GM19035 (cell line): ENCODE results near the gene C1orf115.
"Not testable (repeated sequence)": the region's sequence is repeated elsewhere in the genome, so short reads cannot be mapped to it uniquely, and the experiment has no call there.

Source experiments
- ATAC-seq: cut with Tn5 transposase; IDR thresholded peaks from one replicate; pipeline ENCODE4 v1.9.1; 2021; ENCODE audit not compliant: unreplicated experiment

C1orf115 gene

DNA sequence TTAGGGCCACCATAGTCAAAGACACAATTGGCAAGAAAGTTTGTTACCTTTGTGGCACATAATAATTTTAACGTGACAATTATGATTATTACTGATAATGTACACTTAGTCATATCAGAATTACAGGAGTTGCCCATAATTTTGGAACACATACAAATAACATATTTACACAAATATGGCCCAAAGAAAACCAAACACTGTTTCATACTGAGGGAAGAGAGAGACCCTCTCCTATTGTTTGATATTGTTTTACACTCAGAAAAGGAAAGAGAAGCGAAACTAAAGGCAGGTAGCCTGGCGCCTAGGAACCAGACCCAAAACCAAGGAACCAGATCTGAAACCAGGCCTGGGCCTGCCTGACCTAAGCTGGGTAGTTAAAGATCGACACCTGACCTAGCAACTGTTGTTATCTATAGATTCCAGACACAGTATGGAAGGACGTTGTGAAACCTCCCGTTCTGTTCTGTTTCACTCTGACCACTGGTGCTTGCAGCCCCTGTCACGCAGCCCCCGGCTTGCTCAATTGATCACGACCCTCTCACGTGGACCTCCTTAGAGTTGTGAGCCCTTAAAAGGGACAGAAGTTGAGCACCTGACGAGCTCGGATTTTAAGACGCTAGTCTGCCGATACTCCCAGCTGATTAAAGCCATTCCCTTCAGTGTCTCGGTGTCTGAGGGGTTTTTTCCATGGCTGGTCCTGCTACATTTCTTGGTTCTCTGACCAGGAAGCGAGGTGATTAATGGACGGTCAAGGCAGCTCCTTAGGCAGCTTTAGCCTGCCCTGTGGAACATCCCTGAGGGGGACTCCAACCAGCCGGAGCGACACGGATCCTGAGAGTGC, 27.9 kb downstream of the C1orf115 start:
- no peak for ATAC-seq

DNA sequence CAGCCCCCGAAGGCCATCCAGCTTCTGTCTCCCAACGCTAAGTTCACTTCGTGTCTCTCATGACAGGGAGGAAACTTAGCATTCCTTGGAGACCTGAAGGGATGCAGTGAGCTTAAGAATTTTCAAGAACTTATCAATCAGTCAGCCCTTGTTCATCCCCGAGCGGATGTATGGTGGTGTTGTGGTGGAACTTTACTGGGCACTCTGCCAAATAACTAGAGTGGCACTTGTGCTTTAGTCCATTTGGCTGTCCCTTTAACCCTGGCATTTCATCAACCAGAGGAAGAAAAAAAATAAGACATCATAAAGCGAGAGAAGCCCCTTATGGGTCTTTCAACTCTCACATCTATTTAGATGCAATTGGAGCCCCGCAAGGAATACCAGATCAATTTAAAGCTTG, 31.1 kb downstream of the C1orf115 start:
- not testable (repeated sequence) for ATAC-seq

DNA sequence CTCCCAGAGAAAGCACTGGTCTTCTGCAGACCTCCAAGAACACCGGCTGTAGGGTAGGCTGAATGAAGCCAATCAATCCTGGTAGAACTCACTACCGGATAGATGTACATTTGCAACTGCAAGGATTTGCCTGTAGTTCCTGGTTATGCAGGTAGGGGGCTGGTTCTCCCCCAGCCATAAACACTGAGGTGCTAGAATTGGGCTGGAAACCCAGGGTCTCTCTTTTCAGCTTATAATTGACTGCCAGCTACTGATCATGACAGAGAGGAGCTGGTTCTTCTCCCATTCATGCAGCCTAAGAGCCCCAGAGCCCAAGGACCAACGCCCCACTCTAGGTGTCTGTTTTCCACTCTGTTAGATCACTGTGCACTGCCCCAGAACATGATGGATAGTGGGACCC, 36.5 kb downstream of the C1orf115 start:
- no peak for ATAC-seq

DNA sequence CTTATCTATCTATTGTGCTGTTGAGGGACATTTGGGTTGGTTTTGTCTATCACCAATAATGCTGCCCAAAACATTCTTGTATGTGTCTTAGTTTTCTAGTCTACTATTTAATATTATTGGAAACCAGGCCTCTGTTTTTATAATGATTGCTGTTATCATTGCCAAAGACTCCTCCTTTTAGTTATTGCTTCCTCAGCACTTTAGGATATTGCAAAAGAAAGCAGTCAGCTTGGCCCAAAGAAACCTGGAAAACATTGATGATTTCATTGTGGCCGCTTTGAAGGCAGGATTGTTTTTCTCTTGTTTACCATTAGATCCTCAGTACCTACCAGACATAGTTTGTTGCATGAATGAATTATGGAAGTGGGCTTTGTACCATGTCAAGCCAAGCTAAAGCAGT, 37.4 kb downstream of the C1orf115 start:
- ATAC-seq = no peak

DNA sequence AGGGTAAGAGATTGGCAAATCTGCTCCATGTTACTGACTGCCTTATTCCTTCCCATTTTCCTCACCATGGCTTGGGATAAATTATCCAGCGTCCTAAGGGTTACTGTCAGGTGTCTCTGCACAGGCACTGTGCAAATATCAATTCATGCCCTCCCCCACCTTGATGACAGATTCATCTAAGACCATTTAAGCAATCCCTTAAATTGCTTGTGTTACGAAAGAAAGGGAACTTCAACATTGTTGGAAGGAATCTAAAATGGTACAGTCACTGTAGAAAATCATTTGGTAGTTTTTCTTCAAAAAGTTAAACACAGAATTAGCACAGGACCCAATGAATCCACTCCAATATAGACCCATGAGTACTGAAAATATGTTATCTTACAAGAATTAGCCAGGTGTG, 40.3 kb downstream of the C1orf115 start:
- no peak for ATAC-seq

DNA sequence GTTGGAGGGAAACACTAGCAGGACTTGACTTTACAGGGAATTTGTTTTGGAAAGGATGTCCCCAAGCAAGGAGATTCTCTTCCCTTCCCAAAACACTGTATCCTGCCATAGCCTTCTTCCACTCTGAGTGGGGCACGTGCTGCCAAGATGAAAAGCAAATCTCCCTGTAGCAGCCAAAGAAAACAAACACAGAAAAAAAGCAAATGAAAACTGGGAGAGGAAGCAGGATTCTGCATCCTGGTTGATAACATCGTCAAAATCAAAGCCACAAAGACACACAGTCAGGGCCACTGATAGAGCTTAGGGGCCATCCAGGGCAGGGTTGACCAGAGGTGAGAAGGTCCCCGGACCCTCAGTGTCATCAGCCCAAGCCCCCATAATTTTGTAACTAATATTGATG, 42.0 kb downstream of the C1orf115 start:
- no peak for ATAC-seq

DNA sequence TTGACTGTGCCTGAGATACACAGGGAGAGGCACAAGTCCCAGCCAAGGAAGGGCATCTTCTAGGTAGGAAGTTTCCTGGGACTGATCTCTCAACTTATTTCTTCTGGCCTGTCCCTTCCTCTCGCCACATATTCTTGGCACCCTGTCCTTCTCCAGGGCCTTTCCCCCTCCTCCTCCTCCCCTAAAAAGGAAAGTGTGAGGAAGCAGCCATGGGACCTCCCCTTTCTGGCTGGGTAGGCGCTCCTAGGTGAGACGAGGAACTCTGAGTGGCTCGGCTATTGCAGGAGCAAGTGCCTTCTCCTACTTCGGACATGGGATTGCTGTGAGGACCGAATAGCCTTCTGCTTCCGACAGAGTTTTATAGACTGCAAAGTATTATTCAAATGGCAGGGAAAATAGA, 42.5 kb downstream of the C1orf115 start:
- no peak for ATAC-seq

DNA sequence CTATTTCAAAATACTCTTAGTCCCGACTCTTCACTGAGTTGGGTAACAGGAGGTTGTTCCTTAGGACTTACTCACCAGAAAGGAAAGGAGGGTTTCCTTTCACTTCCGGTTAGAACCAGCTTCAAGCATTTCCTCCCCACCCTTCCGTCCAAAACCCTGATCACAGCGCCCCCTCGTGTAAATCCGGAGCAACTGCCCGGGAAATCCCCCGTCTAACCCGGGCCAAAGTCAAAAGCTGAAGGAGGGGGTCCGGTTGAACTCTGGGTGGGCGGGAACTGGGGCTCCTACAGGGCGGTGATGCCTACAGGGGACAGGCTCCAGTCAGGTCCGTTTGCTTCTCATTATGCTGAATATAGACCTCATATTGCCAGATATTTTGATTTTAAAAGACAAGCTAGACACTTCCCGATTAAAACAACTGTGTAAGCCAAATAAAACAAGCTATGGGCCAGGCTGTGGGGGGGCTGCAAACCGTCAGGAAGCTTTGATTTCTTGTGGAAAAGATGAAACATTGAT, 43.0 kb downstream of the C1orf115 start:
- ATAC-seq = peak; percentile 92

DNA sequence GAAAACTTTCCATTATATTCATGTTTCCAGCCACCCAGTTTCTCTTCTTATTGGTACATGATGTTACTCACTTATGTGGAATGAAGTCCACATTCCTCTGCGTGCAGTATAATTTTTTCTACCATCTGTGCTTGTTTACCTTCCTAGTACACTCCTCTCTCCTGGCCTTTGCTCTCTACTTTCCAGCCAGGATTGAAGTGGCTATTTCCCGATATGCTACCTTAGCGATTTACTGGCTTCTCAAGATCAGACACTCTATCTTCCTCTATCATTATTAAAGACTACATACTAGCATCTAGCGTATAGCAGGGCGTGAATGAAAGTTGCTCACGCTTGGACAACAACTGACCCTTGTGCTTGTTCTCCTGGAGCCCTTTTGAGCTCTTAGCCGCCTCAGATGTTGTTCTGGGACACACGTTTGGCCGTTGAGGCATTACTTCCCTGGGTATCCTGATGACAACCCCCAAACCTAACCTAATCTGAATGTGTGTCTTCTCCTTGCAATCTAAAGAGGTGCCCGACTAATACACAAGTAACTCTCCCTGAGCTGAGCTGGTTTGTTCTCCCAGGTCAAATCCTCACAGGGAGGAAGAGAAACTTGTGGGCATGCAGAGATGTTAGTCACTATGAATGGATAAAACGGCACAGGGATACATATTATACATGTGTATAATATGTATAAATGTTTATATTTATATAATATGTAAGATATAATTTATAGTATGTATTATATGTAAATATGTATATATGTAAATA, 44.6 kb downstream of the C1orf115 start:
- no peak for ATAC-seq

DNA sequence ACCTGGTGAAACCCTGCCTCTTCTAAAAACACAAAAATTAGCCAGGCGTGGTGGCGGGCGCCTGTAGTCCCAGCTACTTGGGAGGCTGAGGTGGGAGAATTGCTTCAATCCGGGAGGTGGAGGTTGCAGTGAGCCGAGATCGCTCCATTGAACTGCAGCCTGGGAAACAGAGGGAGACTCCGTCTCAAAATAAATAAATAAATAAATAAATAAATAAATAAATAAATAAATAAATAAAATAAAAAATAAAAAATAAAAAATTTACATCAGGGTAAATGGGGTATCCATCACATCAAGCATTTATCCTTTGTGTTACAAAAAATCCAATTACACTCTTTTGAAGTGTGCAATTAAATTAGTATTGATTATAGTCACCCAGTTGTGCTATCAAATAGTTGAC, 46.1 kb downstream of the C1orf115 start:
- not testable (repeated sequence) for ATAC-seq

DNA sequence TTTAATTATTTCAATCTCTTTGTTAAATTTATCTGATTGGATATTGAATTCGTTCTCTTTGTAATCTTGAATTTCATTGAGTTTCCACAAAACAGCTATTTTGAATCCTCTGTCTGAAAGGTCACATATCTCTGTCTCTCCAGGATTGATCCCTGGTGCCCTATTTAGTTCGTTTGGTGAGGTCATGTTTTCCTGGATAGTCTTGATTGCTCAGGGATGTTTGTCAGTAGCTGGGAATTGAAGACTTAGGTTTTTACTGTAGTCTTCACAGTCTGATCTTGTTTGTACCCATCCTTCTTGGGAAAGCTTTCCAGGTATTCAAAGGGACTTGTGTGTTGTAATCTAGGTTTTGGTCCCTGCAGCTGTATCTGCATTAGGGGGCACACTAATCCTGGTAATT, 51.2 kb downstream of the C1orf115 start:
- no peak for ATAC-seq

DNA sequence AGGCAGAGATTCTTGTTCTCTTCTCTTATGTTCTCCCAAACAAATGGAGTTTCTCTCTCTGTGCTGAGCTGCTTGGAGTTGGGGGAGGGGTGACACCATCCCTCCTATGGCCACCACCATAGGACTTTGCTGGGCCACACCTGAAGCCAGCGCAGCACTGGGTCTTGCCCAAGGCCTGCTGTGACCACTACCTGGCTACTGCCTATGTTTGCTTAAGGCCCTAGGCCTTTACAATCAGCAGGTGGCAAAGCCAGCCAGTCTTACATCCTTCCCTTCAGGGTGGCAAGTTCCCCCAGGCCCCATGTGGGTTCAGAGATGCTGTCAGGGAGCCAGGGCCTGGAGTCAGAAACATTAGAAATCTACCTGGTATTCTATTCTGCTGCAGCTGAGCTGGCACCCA, 51.7 kb downstream of the C1orf115 start:
- ATAC-seq = no peak

DNA sequence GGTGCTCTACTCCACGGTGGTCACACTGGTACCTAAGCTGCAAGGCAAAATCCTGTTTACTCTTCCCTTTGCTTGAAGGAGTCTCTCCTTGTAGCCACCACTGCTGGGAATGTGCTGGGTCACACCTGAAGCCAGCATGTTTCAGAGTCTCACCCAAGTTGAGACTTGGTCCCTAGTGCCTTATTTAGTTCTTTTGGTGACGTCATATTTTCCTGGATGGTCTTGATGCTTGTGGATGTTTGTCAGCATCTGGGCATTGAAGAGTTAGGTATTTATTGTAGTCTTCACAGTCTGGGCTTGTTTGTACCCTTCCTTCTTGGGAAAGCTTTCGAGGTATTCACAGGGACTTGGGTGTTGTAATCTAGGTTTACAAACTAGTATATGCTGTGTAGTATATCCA, 52.4 kb downstream of the C1orf115 start:
- no peak for ATAC-seq

DNA sequence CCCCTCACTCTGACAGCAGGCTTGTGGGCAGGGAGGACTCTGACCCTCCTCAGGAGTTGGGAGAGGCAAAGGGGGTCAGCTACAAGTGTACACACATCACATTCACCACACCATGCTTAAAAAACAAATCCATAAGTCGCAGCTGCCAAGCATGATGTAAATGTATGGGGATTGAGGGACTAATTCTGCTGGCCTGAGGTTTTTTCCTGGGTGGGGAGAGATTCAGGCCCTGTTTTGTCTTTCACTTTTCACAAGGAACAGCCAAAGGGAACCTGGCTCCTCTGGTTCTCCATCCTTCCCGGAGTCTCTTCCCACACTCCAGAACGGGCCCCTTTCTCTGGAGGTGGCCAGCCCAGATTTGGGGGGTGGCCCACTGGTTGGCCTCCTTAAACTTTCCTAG, 56.7 kb downstream of the C1orf115 start:
- ATAC-seq = no peak

DNA sequence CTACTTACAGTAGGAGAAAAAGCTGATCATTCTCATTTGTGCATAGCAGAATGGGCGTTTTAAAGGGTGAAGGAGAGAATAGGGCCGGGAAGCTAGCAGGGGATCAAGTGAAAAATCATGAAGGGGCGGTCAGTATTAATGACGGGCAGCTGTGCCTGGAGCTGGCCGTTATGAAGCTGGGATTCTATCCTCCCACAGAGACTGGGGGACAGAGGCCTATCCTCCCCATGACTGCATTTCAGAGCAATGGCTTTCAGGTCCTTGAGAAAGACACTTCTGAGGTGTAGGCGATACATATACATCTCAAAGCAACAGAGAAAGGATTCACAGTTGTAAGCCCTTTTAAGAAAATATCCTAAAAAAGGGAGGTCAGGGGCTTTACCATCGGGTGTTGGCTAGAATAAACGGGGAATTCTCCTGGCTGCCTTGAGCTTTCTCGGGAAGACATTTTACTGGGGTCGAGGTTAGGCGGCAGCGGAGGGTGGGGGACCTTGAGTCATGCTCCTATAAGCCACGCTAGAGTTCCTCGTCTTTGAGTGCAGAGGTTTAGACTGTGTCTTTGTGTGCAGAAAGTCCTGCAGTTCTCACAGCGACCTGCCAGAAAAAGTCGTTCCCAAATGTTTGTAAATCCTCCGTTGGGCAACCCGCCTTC, 57.4 kb downstream of the C1orf115 start:
- peak; percentile 25 for ATAC-seq

DNA sequence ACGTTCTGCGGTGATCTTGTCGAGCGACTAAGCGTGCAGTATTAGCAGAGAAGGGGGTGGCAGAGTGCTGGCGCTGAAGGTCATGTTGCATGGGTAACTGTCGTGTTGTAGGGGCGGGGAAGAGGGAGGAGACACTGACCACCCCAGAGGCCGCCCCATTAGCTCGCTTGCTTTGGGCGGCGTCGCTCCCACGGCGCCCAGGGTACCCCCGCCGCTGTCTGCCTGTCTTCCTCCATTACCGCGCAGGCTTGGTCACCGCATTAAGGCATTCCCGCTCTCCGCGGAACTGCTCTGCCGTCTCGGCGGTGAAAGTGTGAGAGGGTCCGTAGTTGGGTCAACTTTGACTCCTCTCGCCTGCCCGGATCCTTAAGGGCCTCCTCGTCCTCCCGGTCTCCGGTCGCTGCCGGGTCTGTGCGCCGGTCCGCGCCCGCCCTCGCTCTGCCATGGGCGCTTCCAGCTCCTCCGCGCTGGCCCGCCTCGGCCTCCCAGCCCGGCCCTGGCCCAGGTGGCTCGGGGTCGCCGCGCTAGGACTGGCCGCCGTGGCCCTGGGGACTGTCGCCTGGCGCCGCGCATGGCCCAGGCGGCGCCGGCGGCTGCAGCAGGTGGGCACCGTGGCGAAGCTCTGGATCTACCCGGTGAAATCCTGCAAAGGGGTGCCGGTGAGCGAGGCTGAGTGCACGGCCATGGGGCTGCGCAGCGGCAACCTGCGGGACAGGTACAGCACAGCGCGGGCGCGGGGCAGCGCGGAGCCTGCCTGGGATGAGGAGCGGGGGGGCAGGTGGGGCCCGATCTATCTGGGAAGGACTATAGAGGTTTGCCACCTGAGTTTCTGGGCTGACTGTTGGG, 58.1 kb downstream of the C1orf115 start, which contains the start of gene MTARC2:
Gene MTARC2, plus strand, starts transcription at position 234 of the 846 bp plus-strand sequence. Its CDS starts 210 bp downstream, at position 444.
- ATAC-seq = peak; percentile 98
